Endodermal cell (in vitro differentiated cells): ENCODE measurements around the gene KCNQ5. TPM values are rescaled to one million over a fixed set of nuclear protein-coding genes. Genes with fewer than 3 reads are reported as not detected.
"Not testable (repeated sequence)": the region's sequence is repeated elsewhere in the genome, so short reads cannot be mapped to it uniquely, and the experiment has no call there.

Source experiments
- DNase-seq: peaks from one replicate; pipeline ENCODE4 v3.0.0-alpha.2; 2017
- H3K27ac ChIP-seq: 2 replicates; pipeline ENCODE4 v1.5.1; 2013; ENCODE audit warnings: mild to moderate bottlenecking, low read depth, low read length, moderate library complexity
- H3K27me3 ChIP-seq: 2 replicates; pipeline ENCODE4 v1.6.1; 2013; ENCODE audit warnings: mild to moderate bottlenecking, low read length, moderate library complexity; ENCODE audit not compliant: insufficient read depth, control insufficient read depth, poor library complexity, severe bottlenecking
- H3K36me3 ChIP-seq: 2 replicates; pipeline ENCODE4 v1.7.0; 2013; ENCODE audit warnings: mild to moderate bottlenecking, low read length, moderate library complexity; ENCODE audit not compliant: control insufficient read depth, insufficient read depth
- H3K4me1 ChIP-seq: one replicate; pipeline ENCODE4 v1.7.0; 2013; ENCODE audit warnings: low read length; ENCODE audit not compliant: control insufficient read depth, insufficient read depth
- H3K4me3 ChIP-seq: 2 replicates; pipeline ENCODE4 v1.5.1; 2013; ENCODE audit warnings: mild to moderate bottlenecking, low read length, moderate library complexity
- H3K9ac ChIP-seq: 2 replicates; pipeline ENCODE4 v1.6.1; 2013; ENCODE audit warnings: mild to moderate bottlenecking, low read length, moderate library complexity; ENCODE audit not compliant: poor library complexity, severe bottlenecking; ENCODE audit errors: extremely low read depth
- H3K9me3 ChIP-seq: 2 replicates; pipeline ENCODE4 v1.6.1; 2013; ENCODE audit warnings: mild to moderate bottlenecking, low read length, moderate library complexity; ENCODE audit not compliant: control insufficient read depth
- H3K27ac Mint-ChIP-seq: 2 replicates; pipeline ENCODE4 v1.8.0; 2020; ENCODE audit warnings: mixed read lengths
- H3K27me3 Mint-ChIP-seq: 2 replicates; pipeline ENCODE4 v1.8.0; 2021; ENCODE audit warnings: mild to moderate bottlenecking, mixed read lengths; ENCODE audit not compliant: insufficient read depth
- H3K36me3 Mint-ChIP-seq: 2 replicates; pipeline ENCODE4 v1.8.0; 2020; ENCODE audit warnings: low read depth, mixed read lengths
- H3K4me1 Mint-ChIP-seq: 2 replicates; pipeline ENCODE4 v1.8.0; 2020; ENCODE audit warnings: mixed read lengths
- H3K4me3 Mint-ChIP-seq: 2 replicates; pipeline ENCODE4 v1.8.0; 2020; ENCODE audit warnings: mild to moderate bottlenecking, moderate library complexity, mixed read lengths
- H3K9me3 Mint-ChIP-seq: 2 replicates; pipeline ENCODE4 v1.8.0; 2020; ENCODE audit warnings: mild to moderate bottlenecking, mixed read lengths
- WGBS, 2 experiments: methylation state at CpG; one replicate each; pipeline versions ENCODE4 v1.1.5 to v1.1.7; 2013; ENCODE audit warnings: missing lambda C conversion rate in 2 of 2, mixed read lengths in 1 of 2; ENCODE audit not compliant: insufficient coverage in 1 of 2, insufficient read length in 1 of 2; 5-methylcytosine and 5-hydroxymethylcytosine counted together
- total RNA-seq, 2 donors: library from RNA; stranded (reverse); fragmentation: NEBNext Ultra II Directional in 1 of 2; extraction: Animal tissue kit (Norgen Biotek cat#: 25700) in 1 of 2; gene quantifications; 2 replicates in 1 of 2; 3 replicates in 1 of 2; pipeline ENCODE4 v1.2.1, GENCODE V29; 2021
- TF ChIP-seq, protein P1 (sequence below): fragments of 200-600 bp; sonication (generic); conservative IDR thresholded peaks from 2 replicates; pipeline ENCODE4 v1.5.0; 2021; ENCODE audit warnings: antibody characterized with exemption, mild to moderate bottlenecking

KCNQ5 gene
- total RNA-seq, 2 donors from 2014 or later = 2.4 to 8.3 TPM

GRCh38 chr6:73227606-73228255 lies 605.9 kb downstream of the KCNQ5 start:
- Histone ChIP-seq H3K27ac (no peak overlapping the region), H3K27me3 (no peaks in the 10 kb centered on the region), H3K4me3 (no peak overlapping the region), H3K36me3 (no peaks in the 10 kb centered on the region), H3K4me1 (no peaks in the 10 kb centered on the region), H3K9me3 (no peaks in the 10 kb centered on the region), H3K9ac (no peak overlapping the region)
- DNase-seq = no peak
- no peaks in the 10 kb centered on the region for H3K27me3 Mint-ChIP-seq
- H3K27ac Mint-ChIP-seq = no peak overlapping the region
- TF ChIP-seq, protein P1, sequence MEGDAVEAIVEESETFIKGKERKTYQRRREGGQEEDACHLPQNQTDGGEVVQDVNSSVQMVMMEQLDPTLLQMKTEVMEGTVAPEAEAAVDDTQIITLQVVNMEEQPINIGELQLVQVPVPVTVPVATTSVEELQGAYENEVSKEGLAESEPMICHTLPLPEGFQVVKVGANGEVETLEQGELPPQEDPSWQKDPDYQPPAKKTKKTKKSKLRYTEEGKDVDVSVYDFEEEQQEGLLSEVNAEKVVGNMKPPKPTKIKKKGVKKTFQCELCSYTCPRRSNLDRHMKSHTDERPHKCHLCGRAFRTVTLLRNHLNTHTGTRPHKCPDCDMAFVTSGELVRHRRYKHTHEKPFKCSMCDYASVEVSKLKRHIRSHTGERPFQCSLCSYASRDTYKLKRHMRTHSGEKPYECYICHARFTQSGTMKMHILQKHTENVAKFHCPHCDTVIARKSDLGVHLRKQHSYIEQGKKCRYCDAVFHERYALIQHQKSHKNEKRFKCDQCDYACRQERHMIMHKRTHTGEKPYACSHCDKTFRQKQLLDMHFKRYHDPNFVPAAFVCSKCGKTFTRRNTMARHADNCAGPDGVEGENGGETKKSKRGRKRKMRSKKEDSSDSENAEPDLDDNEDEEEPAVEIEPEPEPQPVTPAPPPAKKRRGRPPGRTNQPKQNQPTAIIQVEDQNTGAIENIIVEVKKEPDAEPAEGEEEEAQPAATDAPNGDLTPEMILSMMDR = no peak
- H3K4me3 Mint-ChIP-seq = no peak overlapping the region
- WGBS, 2 experiments = 80 to 92% methylated on average over 1 to 3 of the region's 3 CpGs
- no peaks in the 10 kb centered on the region for H3K4me1 Mint-ChIP-seq
- peaks cover 4% of the 10 kb centered on the region for H3K9me3 Mint-ChIP-seq
- H3K36me3 Mint-ChIP-seq = peaks cover 2% of the 10 kb centered on the region

DNA sequence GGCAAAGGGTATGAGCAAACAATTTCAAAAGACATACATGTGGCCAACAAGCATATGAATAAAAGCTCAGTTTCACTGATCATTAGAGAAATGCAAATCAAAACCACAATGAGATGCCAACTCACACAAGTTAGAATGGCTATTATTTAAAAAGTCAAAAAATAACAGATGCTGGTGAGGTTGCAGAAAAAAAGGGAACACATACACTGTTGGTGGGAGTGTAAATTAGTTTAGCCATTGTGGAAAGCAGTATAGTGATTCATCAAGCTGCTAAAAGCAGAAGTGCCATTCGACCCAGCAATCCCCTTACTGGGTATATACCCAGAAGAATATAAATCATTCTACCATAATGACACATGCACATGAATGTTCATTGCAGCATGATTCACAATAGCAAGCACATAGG lies 610.1 kb downstream of the KCNQ5 start:
- H3K4me3 Mint-ChIP-seq = no peak overlapping the region
- no peaks in the 10 kb centered on the region for H3K4me1 Mint-ChIP-seq
- H3K27me3 Mint-ChIP-seq = no peaks in the 10 kb centered on the region
- DNase-seq = no peak
- H3K27ac Mint-ChIP-seq = no peak overlapping the region
- Histone ChIP-seq H3K27ac (no peak overlapping the region), H3K4me1 (no peaks in the 10 kb centered on the region), H3K4me3 (no peak overlapping the region), H3K9ac (no peak overlapping the region), H3K9me3 (no peaks in the 10 kb centered on the region), H3K27me3 (no peaks in the 10 kb centered on the region), H3K36me3 (no peaks in the 10 kb centered on the region)
- TF ChIP-seq, protein P1 = no peak
- no peaks in the 10 kb centered on the region for H3K36me3 Mint-ChIP-seq
- H3K9me3 Mint-ChIP-seq = no peaks in the 10 kb centered on the region
- 64% methylated on average over 1 of the region's 1 CpG; no CpG with 5 or more reads in 1 of the 2 experiments for WGBS, 2 experiments

- no peaks in the 10 kb centered on the region for H3K4me1 Mint-ChIP-seq
- H3K36me3 Mint-ChIP-seq = no peaks in the 10 kb centered on the region
- 90 to 93% methylated on average over 3 to 6 of the region's 6 CpGs for WGBS, 2 experiments
- Histone ChIP-seq H3K27ac (no peak overlapping the region), H3K9ac (no peak overlapping the region), H3K4me1 (no peaks in the 10 kb centered on the region), H3K4me3 (no peak overlapping the region), H3K27me3 (no peaks in the 10 kb centered on the region), H3K9me3 (no peaks in the 10 kb centered on the region), H3K36me3 (no peaks in the 10 kb centered on the region)
- H3K27me3 Mint-ChIP-seq = no peaks in the 10 kb centered on the region
- TF ChIP-seq, protein P1 = no peak
- no peak overlapping the region for H3K27ac Mint-ChIP-seq
- DNase-seq = no peak
- no peak overlapping the region for H3K4me3 Mint-ChIP-seq
- no peaks in the 10 kb centered on the region for H3K9me3 Mint-ChIP-seq
Observed at GRCh38 chr6:73233048-73233447, 611.2 kb downstream of the KCNQ5 start.

DNA sequence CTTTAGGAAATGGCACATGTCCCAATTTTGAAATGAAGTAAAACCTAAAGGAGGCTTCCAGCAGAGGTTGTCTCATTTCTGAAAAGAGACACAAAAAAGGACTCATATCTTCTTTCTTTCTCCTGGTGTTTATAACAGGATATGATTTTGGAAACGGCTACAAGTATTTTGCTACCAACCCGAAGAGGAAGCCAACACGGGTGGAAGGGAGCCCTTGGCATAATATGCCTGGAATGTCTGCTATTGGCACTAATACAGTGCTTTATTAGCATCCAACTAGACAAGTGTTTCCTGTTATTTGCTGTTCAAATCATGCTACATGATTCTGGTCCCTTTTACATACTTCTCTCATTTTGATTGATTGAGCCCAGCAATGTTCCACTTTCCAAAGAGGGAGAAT lies 612.1 kb downstream of the KCNQ5 start:
- not testable (repeated sequence) for H3K27me3 Mint-ChIP-seq, H3K36me3 ChIP-seq, H3K4me1 ChIP-seq, H3K4me3 ChIP-seq, H3K27me3 ChIP-seq, H3K4me1 Mint-ChIP-seq, DNase-seq, H3K27ac Mint-ChIP-seq, H3K27ac ChIP-seq, H3K4me3 Mint-ChIP-seq, H3K9ac ChIP-seq, H3K9me3 Mint-ChIP-seq, H3K36me3 Mint-ChIP-seq, H3K9me3 ChIP-seq
- 81 to 83% methylated on average over 2 to 3 of the region's 3 CpGs for WGBS, 2 experiments
